HG02759 (cell line): Measurements from ENCODE around the gene AIPL1.

Experiments
- ATAC-seq: cut with Tn5 transposase; IDR thresholded peaks from one replicate; pipeline ENCODE4 v1.9.1; 2021; ENCODE audit warnings: mild to moderate bottlenecking, moderate library complexity; ENCODE audit not compliant: unreplicated experiment

Gene AIPL1

GRCh38 chr17:6467567-6467966, 32.6 kb upstream of the AIPL1 start:
- ATAC-seq = no peak

GRCh38 chr17:6465206-6466003, 30.5 kb upstream of the AIPL1 start:
- ATAC-seq = no peak

GRCh38 chr17:6464446-6465041, 29.6 kb upstream of the AIPL1 start:
- ATAC-seq = no peak

- no peak for ATAC-seq
Observed at GRCh38 chr17:6463616-6464445, 28.9 kb upstream of the AIPL1 start.

GRCh38 chr17:6462692-6463091, 27.8 kb upstream of the AIPL1 start:
- ATAC-seq = no peak

- ATAC-seq = no peak
Observed at GRCh38 chr17:6461792-6462524, 27.0 kb upstream of the AIPL1 start.

GRCh38 chr17:6461246-6461645, 26.3 kb upstream of the AIPL1 start:
- no peak for ATAC-seq

- no peak for ATAC-seq
Observed at GRCh38 chr17:6460531-6461161, 25.7 kb upstream of the AIPL1 start.

- ATAC-seq = no peak
Observed at GRCh38 chr17:6458460-6458950, 23.6 kb upstream of the AIPL1 start.

GRCh38 chr17:6457688-6458459, 23.0 kb upstream of the AIPL1 start:
- ATAC-seq = no peak

GRCh38 chr17:6456914-6457687, 22.2 kb upstream of the AIPL1 start:
- no peak for ATAC-seq

- ATAC-seq = no peak
Observed at GRCh38 chr17:6456321-6456720, 21.4 kb upstream of the AIPL1 start.

GRCh38 chr17:6455321-6455705, 20.4 kb upstream of the AIPL1 start:
- no peak for ATAC-seq

- ATAC-seq = no peak
Observed at GRCh38 chr17:6454495-6455320, 19.8 kb upstream of the AIPL1 start.

- no peak for ATAC-seq
Observed at GRCh38 chr17:6453279-6454024, 18.5 kb upstream of the AIPL1 start.

GRCh38 chr17:6452471-6453266, 17.7 kb upstream of the AIPL1 start:
- no peak for ATAC-seq
